A549 (cell line): ENCODE data around the gene FMNL3. TPM values are rescaled to one million over a fixed set of nuclear protein-coding genes. Genes with fewer than 3 reads are reported as not detected.
A peak's percentile ranks its signal among the peaks of the same experiment; 100 is the strongest.
"Not testable (repeated sequence)": the region's sequence is repeated elsewhere in the genome, so short reads cannot be mapped to it uniquely, and the experiment has no call there.

ENCODE experiments used
- ATAC-seq, 2 experiments: fragments of 200-7000 bp in 1 of 2; fragments of >200 bp in 1 of 2; cut with Nextera tagmentation in 1 of 2; cut with Tn5 transposase in 1 of 2; 3 replicates each; pipeline versions ENCODE4 v1.8.0 to v1.9.1; 2018 to 2020; ENCODE audit warnings: mild to moderate bottlenecking in 1 of 2, moderate library complexity in 1 of 2
- CTCF ChIA-PET: fragments of 300-600 bp; sonication (Branson Sonifier 250); formaldehyde crosslinking; extraction: SDS; loops from one replicate; lab custom pipeline; 2021; ENCODE audit warnings: antibody characterized with exemption, inconsistent platforms; lab: Yijun Ruan, JAX
- POLR2A ChIA-PET: fragments of 350-600 bp; formaldehyde crosslinking; extraction: SDS; loops from one replicate; lab custom pipeline; 2021; ENCODE audit warnings: antibody characterized with exemption, inconsistent platforms; lab: Yijun Ruan, JAX
- DNase-seq, 2 experiments: peaks; one replicate each; pipeline versions ENCODE4 v3.0.0 to v3.0.0-alpha.2; 2011 to 2016; ENCODE audit warnings: low read depth in 1 of 2, low spot score in 1 of 2
- FAIRE-seq: peaks from 2 replicates; lab custom pipeline; 2011; peaks lifted over from hg19 to GRCh38; lab: Jason Lieb, UNC
- H3K27ac ChIP-seq, 2 experiments: fragments of >200 bp; sonication (Bioruptor Twin); formaldehyde crosslinking; 3 replicates each; pipeline ENCODE4 v1.5.1; 2016 to 2017
- H3K4me1 ChIP-seq: fragments of >200 bp; sonication (Bioruptor Twin); formaldehyde crosslinking; 3 replicates; pipeline ENCODE4 v1.6.1; 2016
- H3K4me2 ChIP-seq: fragments of >200 bp; sonication (Bioruptor Twin); formaldehyde crosslinking; 3 replicates; pipeline ENCODE4 v1.6.1; 2016
- H3K4me3 ChIP-seq: fragments of >200 bp; sonication (Bioruptor Twin); formaldehyde crosslinking; 3 replicates; pipeline ENCODE4 v1.5.1; 2016
- H3K9me3 ChIP-seq: fragments of >200 bp; sonication (Bioruptor Twin); formaldehyde crosslinking; 3 replicates; pipeline ENCODE4 v1.6.1; 2016
- BHLHE40 ChIP-seq: IDR thresholded peaks from 2 replicates; pipeline ENCODE4 v1.6.1; 2012; ENCODE audit warnings: low read depth, low read length, inconsistent platforms
- CEBPB ChIP-seq, 2 experiments: fragments of >200 bp in 1 of 2; sonication (Bioruptor Twin) in 1 of 2; formaldehyde crosslinking in 1 of 2; IDR thresholded peaks; 2 replicates each; pipeline ENCODE4 v1.6.1; 2012 to 2016
- FOXS1 ChIP-seq: fragments of 250-450 bp; sonication (Bioruptor Pico); IDR thresholded peaks from 2 replicates; pipeline ENCODE4 v1.5.0; 2020; ENCODE audit warnings: mild to moderate bottlenecking, moderate library complexity
- GATA3 ChIP-seq: IDR thresholded peaks from 2 replicates; pipeline ENCODE4 v1.6.1; 2012; ENCODE audit warnings: borderline replicate concordance
- HDAC2 ChIP-seq: fragments of 200-600 bp; sonication (generic); IDR thresholded peaks from 2 replicates; pipeline ENCODE4 v1.6.1; 2016
- HOXA7 ChIP-seq: fragments of 250-450 bp; sonication (Bioruptor Pico); IDR thresholded peaks from 2 replicates; pipeline ENCODE4 v1.5.0; 2020; ENCODE audit warnings: mild to moderate bottlenecking, moderate library complexity
- HOXB13 ChIP-seq: fragments of 250-450 bp; sonication (Bioruptor Pico); IDR thresholded peaks from 2 replicates; pipeline ENCODE4 v1.5.0; 2020; ENCODE audit warnings: low read depth, mild to moderate bottlenecking, moderate library complexity
- JUN ChIP-seq, 2 experiments: fragments of >200 bp; sonication (Bioruptor Twin); formaldehyde crosslinking; IDR thresholded peaks; 2 replicates in 1 of 2; 3 replicates in 1 of 2; pipeline ENCODE4 v1.6.1; 2016 to 2017
- MYC ChIP-seq: IDR thresholded peaks from 2 replicates; pipeline ENCODE4 v1.6.1; 2012; ENCODE audit warnings: mild to moderate bottlenecking, inconsistent platforms, low read length, improper control_type of control experiment, borderline replicate concordance
- POLR2AphosphoS2 ChIP-seq: conservative IDR thresholded peaks from 2 replicates; pipeline ENCODE4 v1.6.1; 2012; ENCODE audit warnings: low read length, improper control_type of control experiment, inconsistent platforms
- REST ChIP-seq: fragments of 200-600 bp; sonication (generic); IDR thresholded peaks from 2 replicates; pipeline ENCODE4 v1.6.1; 2016; ENCODE audit warnings: antibody characterized with exemption, mild to moderate bottlenecking, moderate library complexity
- RFX5 ChIP-seq: fragments of 450-650 bp; IDR thresholded peaks from 2 replicates; pipeline ENCODE4 v1.7.1; 2014; ENCODE audit warnings: antibody characterized with exemption, mild to moderate bottlenecking, moderate library complexity
- RNF2 ChIP-seq: fragments of 200-600 bp; sonication (generic); IDR thresholded peaks from 2 replicates; pipeline ENCODE4 v1.6.1; 2016; ENCODE audit warnings: low read depth, mild to moderate bottlenecking, antibody characterized with exemption, moderate library complexity, borderline replicate concordance
- ZFP36 ChIP-seq: fragments of 450-650 bp; IDR thresholded peaks from 2 replicates; pipeline ENCODE4 v1.6.1; 2014; ENCODE audit warnings: borderline replicate concordance; ENCODE audit not compliant: partially characterized antibody
- WGBS: methylation state at CpG from one replicate; pipeline ENCODE4 v1.1.6; 2017; ENCODE audit errors: missing lambda C conversion rate; 5-methylcytosine and 5-hydroxymethylcytosine counted together
- polyA plus RNA-seq, 4 experiments: library from polyadenylated mRNA; depleted of rRNA in 3 of 4; stranded (reverse); fragments of >200 nt; fragmentation: RNase III in 1 of 4; extraction: RNeasy Plus Mini Kit Qiagen cat#74134 plus additional on column Dnase treatment in 1 of 4; gene quantifications; 2 replicates in 3 of 4; 3 replicates in 1 of 4; pipeline ENCODE4 v1.2.3, GENCODE V29; 2011 to 2017
- TF ChIP-seq, protein P1 (sequence below): fragments of >200 bp; sonication (Bioruptor Twin); formaldehyde crosslinking; IDR thresholded peaks from 2 replicates; pipeline ENCODE4 v1.6.1; 2016
- TF ChIP-seq, protein P2 (sequence below): fragments of 250-450 bp; sonication (Bioruptor Pico); IDR thresholded peaks from 2 replicates; pipeline ENCODE4 v1.5.0; 2021; ENCODE audit warnings: mild to moderate bottlenecking, moderate library complexity, borderline replicate concordance
- TF ChIP-seq, protein P3 (sequence below): IDR thresholded peaks from 2 replicates; pipeline ENCODE4 v1.6.1; 2012
- TF ChIP-seq, protein P4 (sequence below): fragments of >200 bp; sonication (Bioruptor Twin); formaldehyde crosslinking; IDR thresholded peaks from 3 replicates; pipeline ENCODE4 v1.5.1; 2016

FMNL3 gene
- polyA plus RNA-seq, 2 of the 4 experiments (the other 2 are of a cell fraction) = 1.7 TPM

DNA sequence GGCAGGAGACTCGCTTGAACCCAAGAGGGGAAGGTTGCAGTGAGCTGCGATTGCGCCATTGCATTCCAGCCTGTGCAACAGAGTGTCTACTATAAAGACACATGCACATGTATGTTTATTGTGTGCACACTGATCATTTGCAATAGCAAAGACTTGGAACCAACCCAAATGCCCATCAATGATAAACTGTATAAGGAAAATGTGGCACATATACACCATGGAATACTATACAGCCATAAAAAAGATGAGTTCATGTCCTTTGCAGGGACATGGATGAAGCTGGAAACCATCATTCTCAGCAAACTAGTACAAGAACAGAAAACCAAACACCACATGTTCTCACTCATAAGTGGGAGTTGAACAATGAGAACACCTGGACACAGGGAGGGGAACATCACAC is 6.7 kb upstream of the FMNL3 start:
- CTCF ChIA-PET = interaction anchor here (0.7 to 18.6 kb wide), 6 partner anchors 27 to 71 kb away, joined by 3 to 260 read pairs (median 5); partner anchors contain the start of gene TMBIM6
- 0 out of 4 replicates have a peak, but pooled peaks of 1 of the 2 experiments have one; percentile 28 for TF ChIP-seq CEBPB (IDR thresholded peaks at IDR 0.05)
- H3K9me3 ChIP-seq, H3K4me2 ChIP-seq, H3K27ac ChIP-seq, DNase-seq, ATAC-seq, FAIRE-seq, H3K4me3 ChIP-seq, POLR2A ChIA-PET, H3K4me1 ChIP-seq: not testable (repeated sequence)
- WGBS = 70% methylated on average over 3 of the region's 3 CpGs

DNA sequence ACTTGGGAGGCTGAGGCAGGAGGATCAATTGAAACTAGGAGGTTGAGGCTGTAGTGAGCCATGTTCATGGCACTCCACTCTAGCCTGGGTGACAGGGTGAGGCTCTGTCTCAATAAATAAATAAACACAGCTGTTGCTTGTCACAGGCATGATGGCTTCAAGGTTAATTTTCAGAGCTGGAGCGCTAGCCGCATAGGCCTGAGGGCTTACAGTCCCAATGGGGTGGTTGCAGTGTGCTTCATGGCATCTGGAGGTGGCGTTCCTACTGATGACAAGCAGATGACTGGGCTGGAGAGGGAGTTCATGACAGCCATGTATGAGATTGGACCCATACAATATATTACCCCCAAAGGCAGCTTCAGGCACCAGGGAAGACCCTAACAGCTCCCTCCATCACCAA is 1.6 kb upstream of the FMNL3 start:
- ChIA-PET POLR2A (no interaction called here), CTCF (interaction anchor here (0.6 to 18.6 kb wide), 19 partner anchors 7 to 377 kb away, joined by 3 to 260 read pairs (median 5); partner anchors contain the start of gene TMBIM6)
- 66% methylated on average over 3 of the region's 3 CpGs for WGBS
- H3K4me2 ChIP-seq = no peak overlapping the region
- H3K9me3 ChIP-seq = peaks cover 9% of the 10 kb centered on the region; the same call in 1 of the 3 replicates
- FAIRE-seq (no peak), ATAC-seq (no peak), DNase-seq (no peak)
- no peak overlapping the region for H3K27ac ChIP-seq
- no peak for TF ChIP-seq BHLHE40
- no peak for TF ChIP-seq HDAC2
- no peak for TF ChIP-seq GATA3
- no peak for TF ChIP-seq POLR2AphosphoS2
- TF ChIP-seq, protein P1, sequence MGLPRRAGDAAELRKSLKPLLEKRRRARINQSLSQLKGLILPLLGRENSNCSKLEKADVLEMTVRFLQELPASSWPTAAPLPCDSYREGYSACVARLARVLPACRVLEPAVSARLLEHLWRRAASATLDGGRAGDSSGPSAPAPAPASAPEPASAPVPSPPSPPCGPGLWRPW = no peak
- no peak for TF ChIP-seq REST
- no peak for TF ChIP-seq RNF2
- TF ChIP-seq MYC = no peak
- TF ChIP-seq, protein P2, sequence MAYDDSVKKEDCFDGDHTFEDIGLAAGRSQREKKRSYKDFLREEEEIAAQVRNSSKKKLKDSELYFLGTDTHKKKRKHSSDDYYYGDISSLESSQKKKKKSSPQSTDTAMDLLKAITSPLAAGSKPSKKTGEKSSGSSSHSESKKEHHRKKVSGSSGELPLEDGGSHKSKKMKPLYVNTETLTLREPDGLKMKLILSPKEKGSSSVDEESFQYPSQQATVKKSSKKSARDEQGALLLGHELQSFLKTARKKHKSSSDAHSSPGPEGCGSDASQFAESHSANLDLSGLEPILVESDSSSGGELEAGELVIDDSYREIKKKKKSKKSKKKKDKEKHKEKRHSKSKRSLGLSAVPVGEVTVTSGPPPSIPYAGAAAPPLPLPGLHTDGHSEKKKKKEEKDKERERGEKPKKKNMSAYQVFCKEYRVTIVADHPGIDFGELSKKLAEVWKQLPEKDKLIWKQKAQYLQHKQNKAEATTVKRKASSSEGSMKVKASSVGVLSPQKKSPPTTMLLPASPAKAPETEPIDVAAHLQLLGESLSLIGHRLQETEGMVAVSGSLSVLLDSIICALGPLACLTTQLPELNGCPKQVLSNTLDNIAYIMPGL (CRISPR knock-in tag) = no peak
- no peak for TF ChIP-seq ZFP36
- TF ChIP-seq HOXB13 = no peak
- TF ChIP-seq, protein P3, sequence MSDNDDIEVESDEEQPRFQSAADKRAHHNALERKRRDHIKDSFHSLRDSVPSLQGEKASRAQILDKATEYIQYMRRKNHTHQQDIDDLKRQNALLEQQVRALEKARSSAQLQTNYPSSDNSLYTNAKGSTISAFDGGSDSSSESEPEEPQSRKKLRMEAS = no peak
- no peak for TF ChIP-seq FOXS1 (CRISPR knock-in tag)
- no peak for TF ChIP-seq RFX5
- no peak for TF ChIP-seq JUN (IDR thresholded peaks at IDR 0.05)
- no peak for TF ChIP-seq HOXA7 (CRISPR knock-in tag)
- H3K4me3 ChIP-seq = no peak overlapping the region
- 0 out of 3 replicates have a peak, but pooled peaks cover 3% of the 10 kb centered on the region for H3K4me1 ChIP-seq

- Histone ChIP-seq H3K4me2 (peak overlapping the region; percentile 79; the same call in 2 of the 3 replicates), H3K4me1 (0 out of 3 replicates have a peak, but pooled peaks cover 3% of the 10 kb centered on the region), H3K4me3 (no peak overlapping the region), H3K9me3 (peaks cover 7% of the 10 kb centered on the region; the same call in 1 of the 3 replicates), H3K27ac (no peak overlapping the region)
- FAIRE-seq (no peak), DNase-seq (no peak), ATAC-seq (peak; percentile 5 to 11; a peak in 3 of 6 replicates)
- WGBS = 43% methylated on average over 11 of the region's 11 CpGs
- ChIA-PET POLR2A (no interaction called here), CTCF (interaction anchor here (0.6 to 18.6 kb wide), 24 partner anchors 8 to 121 kb away, joined by 3 to 260 read pairs (median 4); partner anchors contain the start of genes NCKAP5L and TMBIM6)
- TF ChIP-seq, protein P4, sequence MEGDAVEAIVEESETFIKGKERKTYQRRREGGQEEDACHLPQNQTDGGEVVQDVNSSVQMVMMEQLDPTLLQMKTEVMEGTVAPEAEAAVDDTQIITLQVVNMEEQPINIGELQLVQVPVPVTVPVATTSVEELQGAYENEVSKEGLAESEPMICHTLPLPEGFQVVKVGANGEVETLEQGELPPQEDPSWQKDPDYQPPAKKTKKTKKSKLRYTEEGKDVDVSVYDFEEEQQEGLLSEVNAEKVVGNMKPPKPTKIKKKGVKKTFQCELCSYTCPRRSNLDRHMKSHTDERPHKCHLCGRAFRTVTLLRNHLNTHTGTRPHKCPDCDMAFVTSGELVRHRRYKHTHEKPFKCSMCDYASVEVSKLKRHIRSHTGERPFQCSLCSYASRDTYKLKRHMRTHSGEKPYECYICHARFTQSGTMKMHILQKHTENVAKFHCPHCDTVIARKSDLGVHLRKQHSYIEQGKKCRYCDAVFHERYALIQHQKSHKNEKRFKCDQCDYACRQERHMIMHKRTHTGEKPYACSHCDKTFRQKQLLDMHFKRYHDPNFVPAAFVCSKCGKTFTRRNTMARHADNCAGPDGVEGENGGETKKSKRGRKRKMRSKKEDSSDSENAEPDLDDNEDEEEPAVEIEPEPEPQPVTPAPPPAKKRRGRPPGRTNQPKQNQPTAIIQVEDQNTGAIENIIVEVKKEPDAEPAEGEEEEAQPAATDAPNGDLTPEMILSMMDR = 0 out of 3 replicates have a peak, but pooled peaks have one; percentile 8
- TF ChIP-seq ZFP36 = no peak
These were observed 575 bp upstream of the FMNL3 start for GRCh38 chr12:49707812-49708147.
